HFF-Myc (cell line): ENCODE results near the gene SUGT1.
"Not testable (repeated sequence)": the region's sequence is repeated elsewhere in the genome, so short reads cannot be mapped to it uniquely, and the experiment has no call there.

ENCODE experiments used
- DNase-seq: peaks from one replicate; pipeline ENCODE4 v3.0.0-alpha.2; 2011; ENCODE audit warnings: low read depth; ENCODE audit errors: extremely low read depth
- H3K4me3 ChIP-seq: replicated peaks from 2 replicates; pipeline ENCODE4 v1.5.1; 2011; ENCODE audit warnings: low read depth, mild to moderate bottlenecking, control low read depth, low read length
- TF ChIP-seq, protein P1 (sequence below): IDR thresholded peaks from 2 replicates; pipeline ENCODE4 v1.5.1; 2012; ENCODE audit warnings: mild to moderate bottlenecking, low read depth, low read length, control low read depth; ENCODE audit errors: missing control alignments

SUGT1 gene

DNA sequence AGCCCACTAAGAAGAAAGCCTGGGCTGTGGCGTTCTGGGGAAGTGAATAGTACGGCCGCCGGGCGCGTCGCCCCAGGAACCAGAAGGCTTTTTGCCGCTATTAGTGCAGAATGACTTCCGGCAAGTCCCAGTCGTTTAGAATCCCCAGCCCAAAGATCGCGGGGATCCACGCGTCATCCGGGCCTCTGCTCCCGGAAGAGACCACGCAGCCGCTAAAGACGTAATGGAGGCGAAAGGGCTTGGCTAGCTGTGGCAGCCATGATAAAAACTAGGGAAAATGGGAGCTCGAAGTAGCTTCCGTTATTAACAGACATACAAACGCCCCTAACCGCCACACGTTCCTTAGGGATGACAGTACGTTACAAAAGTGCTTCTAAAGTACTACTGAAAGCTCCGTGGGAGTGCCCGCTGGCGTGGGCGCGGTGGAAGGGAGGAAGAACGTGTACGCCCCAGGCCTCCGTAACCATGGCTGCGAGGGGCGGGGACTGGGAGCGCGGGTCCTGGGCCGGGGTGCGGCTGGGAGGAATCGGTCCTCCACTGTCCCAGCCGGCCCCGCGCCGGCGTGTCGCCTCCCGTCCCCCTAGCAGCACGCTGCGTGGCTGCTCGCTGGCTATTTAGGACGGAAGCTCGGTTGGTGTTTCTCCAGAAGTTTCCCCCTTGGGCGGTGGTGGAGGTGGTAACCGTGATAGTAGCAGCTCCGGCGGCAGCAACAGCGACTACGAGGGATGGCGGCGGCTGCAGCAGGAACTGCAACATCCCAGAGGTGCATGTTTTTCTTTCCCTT, at the start of gene SUGT1:
TSS of gene SUGT1 (plus strand) at position 641 of the 784 bp plus-strand sequence. CDS start at position 726, 85 bp downstream.
- H3K4me3 ChIP-seq, result peak within 1 kb of the TSS; percentile 88
- peak; percentile 94 for DNase-seq
- TF ChIP-seq, protein P1, sequence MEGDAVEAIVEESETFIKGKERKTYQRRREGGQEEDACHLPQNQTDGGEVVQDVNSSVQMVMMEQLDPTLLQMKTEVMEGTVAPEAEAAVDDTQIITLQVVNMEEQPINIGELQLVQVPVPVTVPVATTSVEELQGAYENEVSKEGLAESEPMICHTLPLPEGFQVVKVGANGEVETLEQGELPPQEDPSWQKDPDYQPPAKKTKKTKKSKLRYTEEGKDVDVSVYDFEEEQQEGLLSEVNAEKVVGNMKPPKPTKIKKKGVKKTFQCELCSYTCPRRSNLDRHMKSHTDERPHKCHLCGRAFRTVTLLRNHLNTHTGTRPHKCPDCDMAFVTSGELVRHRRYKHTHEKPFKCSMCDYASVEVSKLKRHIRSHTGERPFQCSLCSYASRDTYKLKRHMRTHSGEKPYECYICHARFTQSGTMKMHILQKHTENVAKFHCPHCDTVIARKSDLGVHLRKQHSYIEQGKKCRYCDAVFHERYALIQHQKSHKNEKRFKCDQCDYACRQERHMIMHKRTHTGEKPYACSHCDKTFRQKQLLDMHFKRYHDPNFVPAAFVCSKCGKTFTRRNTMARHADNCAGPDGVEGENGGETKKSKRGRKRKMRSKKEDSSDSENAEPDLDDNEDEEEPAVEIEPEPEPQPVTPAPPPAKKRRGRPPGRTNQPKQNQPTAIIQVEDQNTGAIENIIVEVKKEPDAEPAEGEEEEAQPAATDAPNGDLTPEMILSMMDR, result peak; percentile 42

DNA sequence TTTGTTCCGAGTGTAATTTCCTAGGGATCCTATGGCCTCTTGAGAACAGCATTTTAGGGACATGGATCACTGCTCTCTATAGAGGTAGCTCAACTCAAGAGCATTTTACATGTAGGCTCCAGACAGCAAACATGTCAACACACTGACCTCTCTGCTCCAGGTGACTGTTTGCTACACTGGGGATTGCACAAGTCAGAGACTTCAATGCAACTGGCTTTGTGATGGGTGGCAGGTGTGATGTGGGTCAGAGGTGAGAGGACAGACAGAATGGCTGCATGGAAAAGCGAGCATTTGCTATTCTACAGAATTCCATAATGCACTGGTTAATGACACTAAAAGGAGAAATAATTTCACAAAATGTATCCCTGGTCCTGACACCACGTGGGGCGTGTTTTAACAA, 49.3 kb upstream of the SUGT1 start:
- H3K4me3 ChIP-seq, DNase-seq: not testable (repeated sequence)

DNA sequence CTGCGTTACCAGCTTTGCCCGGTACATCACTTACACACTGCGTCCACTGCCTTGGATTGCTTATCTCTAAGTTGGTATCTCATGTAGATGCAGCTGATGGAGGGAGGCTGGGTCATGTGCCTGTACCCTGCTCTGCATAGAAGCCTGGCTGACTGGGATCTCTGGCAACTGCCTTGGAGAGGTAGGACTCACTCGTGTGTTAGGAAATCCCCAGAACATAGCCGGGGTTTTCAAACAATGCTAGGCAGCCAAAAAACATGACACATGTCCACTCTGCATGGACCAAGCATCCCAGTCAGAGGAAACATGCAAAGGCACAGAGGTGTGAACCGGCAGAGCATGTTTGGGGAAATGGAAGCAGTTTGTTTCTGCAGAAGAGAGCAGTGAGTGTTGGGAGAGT, 46.5 kb upstream of the SUGT1 start:
- DNase-seq, H3K4me3 ChIP-seq: not testable (repeated sequence)

DNA sequence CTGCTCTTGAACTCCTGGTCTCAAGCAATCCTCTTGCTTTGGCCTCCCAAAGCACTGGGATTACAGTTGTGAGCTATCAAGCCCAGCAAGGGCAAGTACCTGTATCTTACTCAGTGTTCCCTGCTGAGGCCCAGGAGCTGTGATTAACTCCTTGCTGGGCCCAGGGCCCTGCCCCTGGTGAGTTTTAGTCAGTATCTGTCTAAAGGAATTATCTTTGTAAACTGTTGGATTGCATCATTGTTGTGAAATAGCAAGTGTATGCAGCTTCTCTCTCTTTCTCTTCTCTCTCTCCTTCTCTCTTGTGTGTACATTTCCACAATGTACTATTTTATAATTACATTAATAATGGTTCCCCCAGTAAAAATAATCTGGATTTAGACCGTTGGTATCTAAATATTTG, 45.8 kb upstream of the SUGT1 start:
- not testable (repeated sequence) for H3K4me3 ChIP-seq, DNase-seq

DNA sequence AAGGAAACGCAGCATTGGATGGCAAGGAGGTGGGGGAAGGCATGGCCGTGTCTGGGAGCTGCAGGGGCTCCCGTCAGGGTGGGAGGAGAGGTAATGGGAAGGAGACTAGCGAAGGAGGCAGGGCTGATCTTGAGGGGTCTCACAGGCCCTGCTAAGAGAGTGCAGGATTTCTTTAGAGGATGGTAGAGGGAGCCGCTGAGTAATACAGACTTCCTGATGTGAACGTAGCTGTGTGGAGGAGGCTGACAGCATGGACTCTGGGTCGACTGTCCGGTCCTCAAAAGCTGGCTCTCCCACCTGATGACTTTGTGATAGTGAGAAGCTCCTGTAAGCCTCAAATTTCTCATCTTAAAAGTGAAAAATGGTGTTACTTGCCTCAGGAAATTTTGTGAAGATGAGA, 44.5 kb upstream of the SUGT1 start:
- H3K4me3 ChIP-seq, DNase-seq: not testable (repeated sequence)

DNA sequence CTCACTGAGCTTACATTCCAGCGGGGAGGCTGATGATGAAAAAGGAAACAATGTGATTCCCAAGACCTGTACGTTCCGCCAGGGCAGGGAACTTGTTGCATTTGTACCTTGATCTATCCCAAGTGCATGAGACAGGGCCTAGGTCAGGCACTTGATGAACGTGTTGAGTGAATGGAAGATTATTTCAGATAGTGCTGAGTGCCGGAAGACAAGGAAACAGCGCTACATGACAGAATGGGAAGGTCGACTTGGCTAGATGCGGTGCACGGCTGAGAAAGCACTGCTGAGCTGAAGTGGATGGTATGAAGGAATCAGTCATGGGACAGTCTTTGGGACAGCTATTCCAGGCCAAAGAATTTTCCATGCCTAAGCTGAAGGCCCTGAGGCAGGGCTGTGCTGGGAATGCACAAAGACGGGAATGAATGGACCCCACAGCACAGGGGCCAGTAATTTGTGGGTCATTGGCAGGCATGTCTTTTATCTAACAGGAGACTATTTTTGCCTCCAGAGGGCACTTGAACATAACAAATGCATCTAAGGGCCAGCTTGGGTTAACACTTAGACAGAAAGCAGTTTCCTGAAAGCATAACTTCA, 43.5 kb upstream of the SUGT1 start:
- not testable (repeated sequence) for DNase-seq, H3K4me3 ChIP-seq

DNA sequence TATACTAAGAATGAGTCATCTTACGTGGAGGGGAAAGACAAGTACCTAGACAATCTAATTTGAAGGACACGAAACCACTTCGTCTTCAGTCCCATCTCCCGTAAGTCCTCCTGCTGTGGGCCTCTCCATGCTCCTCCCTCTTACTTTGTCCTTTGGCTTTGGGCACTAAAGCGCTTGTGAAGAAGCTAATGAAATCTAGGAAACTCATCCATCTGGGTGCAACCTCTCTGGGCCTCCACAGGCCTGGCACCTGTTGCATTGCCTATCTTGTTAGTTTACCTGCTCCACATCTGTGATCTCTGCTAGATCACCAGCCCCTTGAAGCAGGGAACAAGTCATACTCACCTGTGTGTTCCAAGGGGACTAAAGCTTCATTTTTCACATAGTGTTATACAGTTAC, 42.5 kb upstream of the SUGT1 start:
- not testable (repeated sequence) for H3K4me3 ChIP-seq, DNase-seq

DNA sequence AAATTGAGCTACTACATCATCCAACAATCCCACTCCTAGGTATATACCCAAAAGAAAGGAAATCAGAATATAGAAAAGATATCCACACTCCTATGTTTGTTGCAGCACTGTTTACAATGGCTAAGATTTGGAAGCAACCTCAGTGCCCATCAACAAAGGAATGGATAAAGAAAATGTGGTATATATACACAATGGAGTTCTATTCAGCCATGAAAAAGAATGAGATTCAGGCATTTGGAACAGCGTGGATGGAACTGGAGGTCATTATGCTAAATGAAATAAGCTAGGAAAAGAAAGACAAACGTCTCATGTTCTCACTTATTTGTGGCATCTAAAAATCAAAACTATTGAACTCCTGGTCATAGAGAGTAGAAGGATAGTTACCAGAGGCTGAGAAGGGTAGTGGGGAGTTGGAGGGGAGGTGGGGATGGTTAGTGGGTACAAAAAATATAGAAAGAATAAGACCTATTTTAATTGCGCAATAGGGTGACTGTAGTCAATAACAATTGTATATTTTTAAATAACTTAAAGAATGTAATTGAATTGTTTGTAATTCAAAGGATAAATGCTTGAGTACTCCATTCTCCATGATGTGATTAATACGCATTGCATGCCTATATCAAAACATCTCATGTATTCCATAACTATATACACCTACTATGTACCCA, 37.4 kb upstream of the SUGT1 start:
- TF ChIP-seq, protein P1, result no peak
- no peak for DNase-seq
- no peak overlapping the region for H3K4me3 ChIP-seq

DNA sequence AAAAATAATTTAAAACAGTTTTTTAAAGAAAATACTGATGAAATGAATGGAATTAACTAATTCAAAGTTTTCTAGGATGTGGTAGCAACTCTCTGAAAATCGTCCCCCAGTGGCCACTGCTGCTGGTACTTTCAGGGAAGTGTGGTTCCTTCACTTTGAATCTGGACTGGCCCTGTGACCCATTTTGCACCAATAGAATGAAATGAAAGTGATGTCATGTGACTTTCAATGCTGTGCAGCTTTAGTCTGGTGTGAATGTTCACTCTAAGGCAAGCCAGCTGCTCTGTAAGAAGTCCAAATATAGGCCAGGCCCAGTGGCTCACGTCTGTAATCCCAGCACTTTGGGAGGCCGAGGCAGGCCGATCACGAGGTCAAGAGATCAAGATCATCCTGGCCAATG, 36.8 kb upstream of the SUGT1 start:
- DNase-seq, result no peak

More for the DNA sequence above, 36.8 kb upstream of the SUGT1 start:
- TF ChIP-seq, protein P1, result no peak
- no peak overlapping the region for H3K4me3 ChIP-seq
